Heart left ventricle (tissue), 16 donors: ENCODE measurements around the gene DHDDS. TPM values are rescaled to one million over a fixed set of nuclear protein-coding genes. Genes with fewer than 3 reads are reported as not detected.

Source experiments
- ATAC-seq, 4 donors: fragments of 200-7000 bp; cut with Tn5 transposase; one replicate each; pipeline ENCODE4 v1.9.1; 2020 to 2022; ENCODE audit warnings: moderate library complexity in 4 of 4, mild to moderate bottlenecking in 3 of 4, moderate number of reproducible peaks in 1 of 4
- DNase-seq, 5 donors: peaks; one replicate each; pipeline ENCODE4 v3.0.0-alpha.2; 2020
- H3K27ac ChIP-seq, 12 donors: fragments of 200-600 bp; sonication (generic) in 4 of 12; one replicate each; pipeline versions ENCODE4 v1.5.0 to v1.8.0; 2016 to 2022; ENCODE audit warnings: mild to moderate bottlenecking in 2 of 12
- H3K27me3 ChIP-seq, 9 donors: fragments of 200-600 bp; sonication (generic) in 2 of 9; one replicate each; pipeline versions ENCODE4 v1.5.1 to v1.8.0; 2016 to 2022; ENCODE audit warnings: mild to moderate bottlenecking in 3 of 9
- H3K36me3 ChIP-seq, 9 donors: fragments of 200-600 bp; sonication (generic) in 2 of 9; one replicate each; pipeline versions ENCODE4 v1.5.0 to v1.8.0; 2018 to 2022; ENCODE audit warnings: mild to moderate bottlenecking in 2 of 9
- H3K4me1 ChIP-seq, 12 donors: fragments of 200-600 bp; sonication (generic) in 4 of 12; one replicate each; pipeline versions ENCODE4 v1.5.0 to v1.8.0; 2016 to 2022; ENCODE audit warnings: mild to moderate bottlenecking in 3 of 12
- H3K4me3 ChIP-seq, 12 donors: fragments of 200-600 bp; sonication (generic) in 4 of 12; one replicate each; pipeline versions ENCODE4 v1.5.0 to v1.8.0; 2017 to 2022; ENCODE audit warnings: mild to moderate bottlenecking in 9 of 12, moderate library complexity in 4 of 12
- H3K9me3 ChIP-seq, 12 donors: fragments of 200-600 bp; sonication (generic) in 4 of 12; one replicate each; pipeline versions ENCODE4 v1.5.0 to v1.8.0; 2016 to 2022; ENCODE audit warnings: mild to moderate bottlenecking in 1 of 12
- CTCF ChIP-seq, 12 donors: fragments of 200-600 bp; sonication (generic) in 4 of 12; IDR thresholded peaks; one replicate each; pipeline versions ENCODE4 v1.5.0 to v1.8.0; 2018 to 2022; ENCODE audit warnings: antibody characterized with exemption in 12 of 12, mild to moderate bottlenecking in 5 of 12
- POLR2A ChIP-seq, 2 donors: fragments of 450-650 bp; IDR thresholded peaks; one replicate each; pipeline ENCODE4 v1.6.1; 2017; ENCODE audit warnings: antibody characterized with exemption in 2 of 2, mild to moderate bottlenecking in 2 of 2, moderate library complexity in 2 of 2
- WGBS, 4 donors: extraction: QIAGEN DNeasy Blood & Tissue Kit in 2 of 4; methylation state at CpG; one replicate each; pipeline versions ENCODE4 v1.1.5 to v1.1.7; 2013 to 2018; 5-methylcytosine and 5-hydroxymethylcytosine counted together
- intact Hi-C, 10 donors: fragments of 100-400 bp; cut with DNase I; formaldehyde crosslinking; loops; one replicate each; pipeline versions ENCODE4 v1.11.1 to v1.14.2; 2022
- polyA plus RNA-seq, 2 donors: library from polyadenylated mRNA; stranded (reverse); fragments of 200-250 nt; gene quantifications; one replicate each; pipeline ENCODE4 v1.2.3, GENCODE V29; 2013
- total RNA-seq, 9 donors: library from RNA; depleted of rRNA in 2 of 9; stranded (reverse); fragments of >200 nt in 2 of 9; fragmentation: NEBNext Ultra II Directional in 3 of 9; extraction: Animal tissue kit (Norgen Biotek cat#: 25700) in 3 of 9; gene quantifications; one replicate each; pipeline versions ENCODE4 v1.1.0 to v1.2.4, GENCODE V29; 2016 to 2023
- donor health status: ischemic (EF 13 %, LVEDD 7.1; RV severe dilation, severe dysfunction).
- donor health status: healthy with polysubstance abuse.
- donor health status: DM: no; HTN: yes; CAD: no.
- donor health status: DM: no; HTN: no; CAD: no.
- donor health status: ischemic (EF 25% LVEDD 6.9; RV normal size, moderate dysfunction).
- donor health status: ischemic (EF 25% LVEDD 5.7; RV mildly dilated, moderate dysfunction).
- donor health status: healthy.
- donor health status: DM: yes; HTN: yes; CAD: no.
- donor health status: ischemic (EF 35%, LVEDD 5.7; RV mildly dilated, moderate dysfunction).
- donor health status: nonischemic (EF 11% LVEDD 7.7; RV severe dilation, severe dysfunction).
- donor health status: DM: yes; HTN: yes; CAD: no.
- donor health status: PGD.
- donor health status: ischemic (EF 29% LVEDD 5.4; RV normal size, mild dysfunction).
- donor health status: nonischemic (EF 23%, LVEDD 6.1; RV moderate dilation, normal function).

Gene DHDDS
- total and polyA plus RNA-seq, 11 donors = 14.1 to 45.0 (median 29.9) TPM

- 92 to 98% (median 95%) methylated on average over 3 of the region's 3 CpGs for WGBS, 4 donors
- H3K36me3 ChIP-seq = peaks cover 0 to 99% (median 93%) of the 10 kb centered on the region in 9 donors
- no peak overlapping the region for H3K4me3 ChIP-seq
- H3K27me3 ChIP-seq = no peaks in the 10 kb centered on the region
- H3K9me3 ChIP-seq = no peaks in the 10 kb centered on the region
- intact Hi-C loops = no loop called here
- peak overlapping the region in 1 of 12 donors; percentile 8 for H3K27ac ChIP-seq
- TF ChIP-seq CTCF (IDR thresholded peaks at IDR 0.05) (no peak), POLR2A (IDR thresholded peaks at IDR 0.05) (no peak)
- peaks cover 0 to 6% (median 0%) of the 10 kb centered on the region in 12 donors for H3K4me1 ChIP-seq
- ATAC-seq (no peak), DNase-seq (no peak)
These were observed 18.8 kb downstream of the DHDDS start for GRCh38 chr1:26450908-26451307.

GRCh38 chr1:26452459-26453183 lies 20.5 kb downstream of the DHDDS start:
- intact Hi-C loops = no loop called here
- TF ChIP-seq CTCF (IDR thresholded peaks at IDR 0.05) (no peak), POLR2A (IDR thresholded peaks at IDR 0.05) (no peak)
- Histone ChIP-seq H3K4me1 (peaks cover 0 to 6% (median 0%) of the 10 kb centered on the region in 12 donors), H3K36me3 (peaks cover 0 to 93% (median 86%) of the 10 kb centered on the region in 9 donors), H3K9me3 (no peaks in the 10 kb centered on the region), H3K27me3 (no peaks in the 10 kb centered on the region), H3K27ac (no peak overlapping the region), H3K4me3 (no peak overlapping the region)
- ATAC-seq (no peak), DNase-seq (no peak)
- WGBS, 4 donors = 95 to 97% (median 96%) methylated on average over 5 of the region's 5 CpGs

GRCh38 chr1:26459148-26459547 lies 27.0 kb downstream of the DHDDS start:
- intact Hi-C loops = no loop called here
- peak in 2 of 4 donors; percentile 17 to 20 for ATAC-seq
- H3K27ac ChIP-seq = peak overlapping the region in 11 of 12 donors; percentile 3 to 79 (median 63)

More at GRCh38 chr1:26459148-26459547, 27.0 kb downstream of the DHDDS start:
- no peak for DNase-seq
- no peaks in the 10 kb centered on the region for H3K9me3 ChIP-seq
- WGBS, 4 donors = 47 to 62% (median 54%) methylated on average over 1 of the region's 1 CpG
- H3K4me3 ChIP-seq = no peak overlapping the region
- TF ChIP-seq POLR2A (IDR thresholded peaks at IDR 0.05) = no peak
- TF ChIP-seq CTCF (IDR thresholded peaks at IDR 0.05) = no peak
- H3K4me1 ChIP-seq = peaks cover 0 to 14% (median 0%) of the 10 kb centered on the region in 12 donors
- no peaks in the 10 kb centered on the region for H3K27me3 ChIP-seq
- peaks cover 0 to 95% (median 86%) of the 10 kb centered on the region in 9 donors for H3K36me3 ChIP-seq
